GM19397 (cell line): ENCODE data around the gene ZNF208.
"Not testable (repeated sequence)": the region's sequence is repeated elsewhere in the genome, so short reads cannot be mapped to it uniquely, and the experiment has no call there.

Experiments used
- ATAC-seq: cut with Tn5 transposase; IDR thresholded peaks from one replicate; pipeline ENCODE4 v1.9.1; 2021; ENCODE audit warnings: mild to moderate bottlenecking, moderate library complexity; ENCODE audit not compliant: unreplicated experiment

Gene ZNF208

DNA sequence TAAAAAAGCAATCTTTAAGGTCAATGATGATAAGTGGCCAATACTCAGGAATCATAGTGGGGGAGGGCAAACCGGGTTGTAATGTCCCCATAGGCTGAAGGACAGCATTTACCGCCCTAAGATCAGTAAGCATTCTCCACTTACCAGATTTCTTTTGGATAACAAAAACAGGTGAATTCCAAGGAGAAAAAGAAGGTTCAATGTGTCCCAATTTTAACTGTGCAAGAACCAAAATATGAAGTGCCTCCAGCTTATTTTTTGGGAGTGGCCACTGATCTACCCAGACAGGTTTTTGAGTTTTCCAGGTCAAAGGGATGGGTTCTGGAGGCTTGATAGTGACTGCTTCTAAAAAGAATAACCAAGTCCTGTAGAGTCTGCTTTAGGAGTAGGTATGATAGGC lies 125.2 kb downstream of the ZNF208 start:
- ATAC-seq: not testable (repeated sequence)

DNA sequence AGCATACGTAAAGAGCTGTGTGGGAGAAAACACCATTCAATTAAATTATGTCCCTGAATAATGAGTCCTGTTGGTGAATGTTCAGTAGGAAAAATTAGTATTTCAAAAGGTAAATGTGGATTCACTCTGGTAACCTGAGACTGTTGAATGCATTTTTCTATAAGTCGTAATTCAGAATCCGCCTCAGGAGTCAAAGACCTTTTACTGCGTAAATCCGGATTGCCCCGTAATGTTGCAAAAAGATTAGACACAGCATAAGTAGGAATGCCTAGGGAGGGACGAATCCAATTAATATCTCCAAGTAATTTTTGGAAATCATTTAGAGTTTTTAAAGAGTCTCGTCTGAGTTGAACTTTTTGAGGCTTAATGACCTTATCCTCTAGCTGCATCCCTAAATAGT lies 126.0 kb downstream of the ZNF208 start:
- ATAC-seq: not testable (repeated sequence)

DNA sequence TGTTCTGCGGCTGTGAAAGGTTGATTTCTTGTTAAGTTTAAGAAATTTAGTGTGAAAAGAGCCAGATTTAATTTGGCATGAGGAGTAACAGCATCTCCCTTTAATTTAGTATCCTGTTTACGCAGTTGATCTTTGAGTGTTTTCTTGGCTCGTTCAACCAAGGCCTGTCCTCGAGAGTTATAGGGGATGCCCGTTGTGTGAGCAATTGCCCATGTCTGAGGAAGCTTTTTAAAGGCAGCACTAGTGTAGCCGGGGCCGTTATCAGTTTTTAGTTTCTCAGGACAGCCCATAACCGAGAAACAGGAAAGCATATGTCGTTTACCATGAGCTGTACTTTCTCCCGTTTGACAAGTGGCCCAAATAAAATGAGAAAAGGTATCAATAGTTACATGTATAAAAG lies 127.2 kb downstream of the ZNF208 start:
- no peak for ATAC-seq
